HG02885 (cell line): ENCODE measurements around the gene FOXP1.

Experiments used
- ATAC-seq: cut with Tn5 transposase; IDR thresholded peaks from one replicate; pipeline ENCODE4 v1.9.1; 2021; ENCODE audit warnings: mild to moderate bottlenecking; ENCODE audit not compliant: unreplicated experiment, poor library complexity

FOXP1 gene

GRCh38 chr3:71078723-71079525 lies 504.6 kb downstream of the FOXP1 start:
- ATAC-seq = no peak

GRCh38 chr3:71078199-71078598 lies 505.3 kb downstream of the FOXP1 start:
- ATAC-seq = no peak

GRCh38 chr3:71077070-71077469 lies 506.5 kb downstream of the FOXP1 start:
- no peak for ATAC-seq

- ATAC-seq = no peak
Observed at GRCh38 chr3:71076361-71077002, 507.0 kb downstream of the FOXP1 start.

- no peak for ATAC-seq
Observed at GRCh38 chr3:71075494-71075893, 508.0 kb downstream of the FOXP1 start.

GRCh38 chr3:71074423-71074822 lies 509.1 kb downstream of the FOXP1 start:
- ATAC-seq = no peak

- no peak for ATAC-seq
Observed at GRCh38 chr3:71072986-71073385, 510.5 kb downstream of the FOXP1 start.

GRCh38 chr3:71072287-71072686 lies 511.2 kb downstream of the FOXP1 start:
- ATAC-seq = no peak

GRCh38 chr3:71070497-71071463 lies 512.7 kb downstream of the FOXP1 start:
- no peak for ATAC-seq

- no peak for ATAC-seq
Observed at GRCh38 chr3:71069797-71070196, 513.7 kb downstream of the FOXP1 start.

- ATAC-seq = no peak
Observed at GRCh38 chr3:71067977-71068654, 515.4 kb downstream of the FOXP1 start.

- no peak for ATAC-seq
Observed at GRCh38 chr3:71066849-71067261, 516.7 kb downstream of the FOXP1 start.

- no peak for ATAC-seq
Observed at GRCh38 chr3:71066356-71066755, 517.2 kb downstream of the FOXP1 start.

GRCh38 chr3:71065764-71066013 lies 517.8 kb downstream of the FOXP1 start:
- no peak for ATAC-seq

- ATAC-seq = peak; percentile 40
Observed at GRCh38 chr3:71064956-71065763, 518.4 kb downstream of the FOXP1 start.

GRCh38 chr3:71064291-71064955 lies 519.1 kb downstream of the FOXP1 start:
- peak; percentile 35 for ATAC-seq

GRCh38 chr3:71063773-71064290 lies 519.7 kb downstream of the FOXP1 start:
- peak; percentile 30 for ATAC-seq

- ATAC-seq = peak; percentile 47
Observed at GRCh38 chr3:71062952-71063772, 520.4 kb downstream of the FOXP1 start.
